ENCODE results near the gene TMEM150B.

TMEM150B gene

GRCh38 chr19:55325172-55325571 lies at the start of gene TMEM150B:
TSS of gene TMEM150B (minus strand) at chr19:55325341. CDS start at chr19:55321036, 4,305 bp downstream.
- no peak for DNase-seq (ENCODE audit: low read depth)

GRCh38 chr19:55373993-55374757 lies 49.0 kb upstream of the TMEM150B start:
- DNase-seq (ENCODE audit: low read depth): peak; percentile 65

GRCh38 chr19:55373306-55373992 lies 48.3 kb upstream of the TMEM150B start:
- DNase-seq (ENCODE audit: low read depth): no peak

GRCh38 chr19:55372316-55373081 lies 47.4 kb upstream of the TMEM150B start:
- peak; percentile 89 for DNase-seq (ENCODE audit: low read depth)

GRCh38 chr19:55370305-55370988 lies 45.3 kb upstream of the TMEM150B start, which contains the start of gene IL11:
TSS of gene IL11 (minus strand) at chr19:55370463. CDS start at chr19:55370310, 153 bp downstream.
- peak; percentile 88 for DNase-seq (ENCODE audit: low read depth)

- DNase-seq (ENCODE audit: low read depth): peak; percentile 84
These were observed 44.6 kb upstream of the TMEM150B start for GRCh38 chr19:55369653-55370304.

GRCh38 chr19:55368701-55369563 lies 43.8 kb upstream of the TMEM150B start:
- peak; percentile 69 for DNase-seq (ENCODE audit: low read depth)

GRCh38 chr19:55368106-55368505 lies 43.0 kb upstream of the TMEM150B start:
- no peak for DNase-seq (ENCODE audit: low read depth)

GRCh38 chr19:55366790-55367189 lies 41.6 kb upstream of the TMEM150B start:
- no peak for DNase-seq (ENCODE audit: low read depth)

- DNase-seq (ENCODE audit: low read depth): no peak
These were observed 40.8 kb upstream of the TMEM150B start for GRCh38 chr19:55365964-55366363.

- DNase-seq (ENCODE audit: low read depth): no peak
These were observed 40.1 kb upstream of the TMEM150B start for GRCh38 chr19:55365245-55365644.

GRCh38 chr19:55362990-55363716 lies 38.0 kb upstream of the TMEM150B start, which contains the start of gene GARIN5B:
TSS of gene GARIN5B (minus strand) at chr19:55363260. CDS start at chr19:55363066, 194 bp downstream.
- no peak for DNase-seq (ENCODE audit: low read depth)

GRCh38 chr19:55362174-55362989 lies 37.2 kb upstream of the TMEM150B start:
- DNase-seq (ENCODE audit: low read depth): no peak

- DNase-seq (ENCODE audit: low read depth): no peak
These were observed 35.8 kb upstream of the TMEM150B start for GRCh38 chr19:55360902-55361301.

- DNase-seq (ENCODE audit: low read depth): no peak
These were observed 34.1 kb upstream of the TMEM150B start for GRCh38 chr19:55358943-55359908.

- no peak for DNase-seq (ENCODE audit: low read depth)
These were observed 33.4 kb upstream of the TMEM150B start for GRCh38 chr19:55358493-55358892.

GRCh38 chr19:55355213-55355821 lies 30.2 kb upstream of the TMEM150B start:
- DNase-seq (ENCODE audit: low read depth): no peak
